ENCODE results near the gene THRA.

THRA gene

GRCh38 chr17:40064971-40065768 is 2.4 kb downstream of the THRA start:
- no peak for DNase-seq (ENCODE audit: low read depth in 2 of 2)

- no peak for DNase-seq (ENCODE audit: low read depth in 2 of 2)
Observed at GRCh38 chr17:40065769-40066510, 3.2 kb downstream of the THRA start.

GRCh38 chr17:40067710-40068109 is 4.9 kb downstream of the THRA start:
- no peak for DNase-seq (ENCODE audit: low read depth in 2 of 2)

GRCh38 chr17:40068129-40068581 is 5.4 kb downstream of the THRA start:
- DNase-seq (ENCODE audit: low read depth in 2 of 2): no peak

GRCh38 chr17:40068584-40068916 is 5.8 kb downstream of the THRA start:
- DNase-seq (ENCODE audit: low read depth in 2 of 2): no peak

GRCh38 chr17:40068917-40069750 is 6.4 kb downstream of the THRA start:
- DNase-seq (ENCODE audit: low read depth in 2 of 2): peak; percentile 46 to 69

GRCh38 chr17:40069751-40070708 is 7.3 kb downstream of the THRA start:
- DNase-seq (ENCODE audit: low read depth in 2 of 2): no peak

- no peak for DNase-seq (ENCODE audit: low read depth in 2 of 2)
Observed at GRCh38 chr17:40070709-40071312, 8.0 kb downstream of the THRA start.

GRCh38 chr17:40071313-40072039 is 8.7 kb downstream of the THRA start:
- DNase-seq (ENCODE audit: low read depth in 2 of 2): no peak

GRCh38 chr17:40072040-40072734 is 9.4 kb downstream of the THRA start:
- no peak for DNase-seq (ENCODE audit: low read depth in 2 of 2)

- DNase-seq (ENCODE audit: low read depth in 2 of 2): no peak
Observed at GRCh38 chr17:40072735-40073346, 10.1 kb downstream of the THRA start.

GRCh38 chr17:40073454-40074174 is 10.8 kb downstream of the THRA start:
- DNase-seq (ENCODE audit: low read depth in 2 of 2): no peak

GRCh38 chr17:40074175-40074512 is 11.4 kb downstream of the THRA start:
- DNase-seq (ENCODE audit: low read depth in 2 of 2): no peak

GRCh38 chr17:40074871-40075200 is 12.1 kb downstream of the THRA start:
- no peak for DNase-seq (ENCODE audit: low read depth in 2 of 2)

- peak; percentile 40 to 48 for DNase-seq (ENCODE audit: low read depth in 2 of 2)
Observed at GRCh38 chr17:40075201-40075941, 12.6 kb downstream of the THRA start.

GRCh38 chr17:40075942-40076498 is 13.3 kb downstream of the THRA start:
- DNase-seq (ENCODE audit: low read depth in 2 of 2): no peak

- no peak for DNase-seq (ENCODE audit: low read depth in 2 of 2)
Observed at GRCh38 chr17:40076591-40076990, 13.8 kb downstream of the THRA start.

- no peak for DNase-seq (ENCODE audit: low read depth in 2 of 2)
Observed at GRCh38 chr17:40079545-40079944, 16.8 kb downstream of the THRA start.

Data from stimulated activated CD8-positive, alpha-beta memory T cell treated with anti-CD3 and anti-CD28 coated beads, Interleukin-2, amount 100 ng/mL, for 1 hour (primary cell).